Activated CD4-positive, alpha-beta T cell treated with anti-CD3 and anti-CD28 coated beads, Interleukin-2, amount 50 U/mL, for 24 hours (primary cell): Measurements from ENCODE around the gene TTBK2.

ENCODE experiments used
- DNase-seq, 2 donors: peaks; one replicate each; pipeline ENCODE4 v3.0.0-alpha.2; 2020; ENCODE audit warnings: low read depth in 1 of 2, low spot score in 1 of 2

The TTBK2 gene

GRCh38 chr15:42694398-42694797 is 226.2 kb downstream of the TTBK2 start:
- DNase-seq = no peak

- DNase-seq = no peak
Observed at GRCh38 chr15:42693942-42694341, 226.6 kb downstream of the TTBK2 start.

GRCh38 chr15:42693496-42693895 is 227.1 kb downstream of the TTBK2 start:
- no peak for DNase-seq

GRCh38 chr15:42692997-42693396 is 227.6 kb downstream of the TTBK2 start:
- DNase-seq = no peak

- no peak for DNase-seq
Observed at GRCh38 chr15:42692536-42692935, 228.0 kb downstream of the TTBK2 start.

GRCh38 chr15:42691770-42692169 is 228.8 kb downstream of the TTBK2 start:
- no peak for DNase-seq

GRCh38 chr15:42691308-42691707 is 229.3 kb downstream of the TTBK2 start:
- no peak for DNase-seq
